HG03025 (cell line): Measurements from ENCODE around the gene PTPRM.

Experiments
- ATAC-seq: cut with Tn5 transposase; IDR thresholded peaks from one replicate; pipeline ENCODE4 v1.9.1; 2021; ENCODE audit warnings: mild to moderate bottlenecking, moderate library complexity; ENCODE audit not compliant: unreplicated experiment, low FRiP score

The PTPRM gene

DNA sequence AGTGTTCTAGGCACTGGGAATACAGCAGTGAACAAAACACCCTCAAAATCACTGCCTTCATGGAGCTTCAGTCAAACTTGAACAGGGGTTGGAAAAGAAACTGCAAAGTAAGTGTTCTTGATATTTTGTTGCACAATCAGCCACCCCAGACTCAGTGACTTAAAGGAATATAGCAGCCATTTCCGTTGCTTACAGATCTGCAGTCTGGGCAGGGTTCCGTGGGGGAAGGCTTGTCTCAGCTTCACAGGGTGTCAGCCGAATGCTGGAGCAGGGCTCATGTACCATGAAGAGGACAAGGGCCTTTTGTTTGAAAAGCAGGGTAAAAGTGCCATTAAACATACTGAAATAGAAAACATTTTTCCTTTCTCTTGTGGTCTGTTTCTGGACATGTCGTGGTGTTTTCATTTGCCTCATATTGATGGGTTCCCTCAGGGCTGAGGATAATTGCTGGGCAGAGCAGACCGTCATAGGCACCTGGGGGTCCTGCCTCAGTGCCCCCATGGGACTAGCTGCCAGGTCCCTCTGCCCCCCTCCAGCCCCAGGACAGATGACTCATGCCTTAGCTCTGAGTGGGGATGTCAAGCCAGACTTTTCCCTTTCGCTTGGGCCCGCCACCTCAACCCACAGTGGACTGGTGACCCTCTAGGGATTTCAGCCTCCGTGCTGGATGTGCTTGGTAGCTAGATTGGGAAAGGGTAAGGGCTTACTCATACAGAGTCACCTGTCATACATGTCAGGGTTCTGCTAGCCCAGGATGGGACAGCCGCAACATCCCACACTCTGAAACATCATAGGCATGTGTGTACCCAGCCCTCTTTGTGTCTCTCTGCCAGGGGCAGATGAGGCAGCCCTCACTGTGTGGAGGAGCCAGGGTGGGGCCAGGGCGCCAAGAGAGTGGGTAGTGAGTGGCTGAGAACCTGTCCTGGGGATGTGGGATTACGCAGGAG lies 96.5 kb downstream of the PTPRM start:
- no peak for ATAC-seq

DNA sequence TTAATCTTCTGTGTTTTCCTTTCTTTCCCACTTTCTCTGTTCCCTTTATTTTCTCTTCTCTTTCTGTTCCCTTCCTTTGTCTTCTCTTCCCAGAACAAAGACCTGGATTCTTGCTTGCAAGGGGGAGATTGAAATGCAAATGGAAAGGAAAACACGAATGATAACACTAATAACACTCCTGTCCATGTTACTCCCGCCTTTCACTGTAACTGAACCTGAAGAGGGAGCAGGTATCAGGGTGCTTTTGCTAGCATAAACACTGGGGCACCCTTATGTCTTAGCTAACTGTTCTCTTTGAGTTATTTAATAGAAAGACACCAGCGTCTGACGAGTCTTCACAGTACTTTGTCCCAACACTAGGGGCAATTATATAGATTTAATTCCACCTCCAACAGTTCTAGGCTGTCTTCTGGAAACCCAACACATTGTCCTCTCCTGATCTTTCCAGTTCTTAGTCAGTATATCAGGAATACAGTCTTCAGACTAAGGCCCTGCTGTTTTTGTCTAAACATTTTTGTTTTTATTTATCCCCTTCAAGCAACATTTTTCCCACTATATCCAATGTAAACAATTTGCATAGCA lies 99.2 kb downstream of the PTPRM start:
- no peak for ATAC-seq

DNA sequence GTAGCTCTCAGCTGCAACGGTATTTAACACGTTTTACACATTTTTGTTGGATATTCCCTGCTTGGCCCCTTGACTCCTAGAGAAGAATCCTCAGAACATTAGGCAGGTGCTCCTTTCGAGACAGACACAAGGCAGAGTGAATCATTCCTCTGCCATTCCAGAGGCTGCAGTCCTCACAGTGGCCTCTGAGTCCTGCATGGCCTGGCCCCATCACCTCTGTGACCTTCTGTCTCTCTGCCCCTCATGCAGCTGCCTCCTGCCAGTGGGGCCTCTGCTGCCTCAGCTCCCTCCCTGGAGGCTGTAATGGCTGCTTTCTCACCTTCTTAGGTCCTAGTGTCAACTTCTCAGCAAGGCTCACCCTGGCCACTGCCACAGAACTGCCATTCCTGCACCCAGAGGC lies 101.3 kb downstream of the PTPRM start:
- no peak for ATAC-seq

DNA sequence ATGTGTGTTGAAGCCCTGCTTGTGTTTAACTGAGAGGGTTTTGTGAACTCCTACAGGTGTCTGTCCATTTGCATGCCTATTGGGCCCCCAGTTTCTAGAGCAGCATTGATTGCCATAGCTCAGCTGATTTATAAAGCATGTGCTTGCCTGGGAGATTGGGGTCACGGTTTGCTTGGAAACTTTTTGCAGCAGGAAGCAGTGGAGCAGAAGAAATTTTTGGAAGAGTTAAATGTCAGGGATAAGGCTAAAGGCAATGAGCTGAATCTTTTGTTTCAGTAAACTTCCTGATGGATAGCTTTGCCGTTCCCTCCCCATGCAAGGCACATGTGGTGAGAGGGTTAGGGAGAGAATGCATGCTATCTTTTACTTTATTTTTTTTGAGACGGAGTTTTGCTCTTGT lies 102.2 kb downstream of the PTPRM start:
- no peak for ATAC-seq

DNA sequence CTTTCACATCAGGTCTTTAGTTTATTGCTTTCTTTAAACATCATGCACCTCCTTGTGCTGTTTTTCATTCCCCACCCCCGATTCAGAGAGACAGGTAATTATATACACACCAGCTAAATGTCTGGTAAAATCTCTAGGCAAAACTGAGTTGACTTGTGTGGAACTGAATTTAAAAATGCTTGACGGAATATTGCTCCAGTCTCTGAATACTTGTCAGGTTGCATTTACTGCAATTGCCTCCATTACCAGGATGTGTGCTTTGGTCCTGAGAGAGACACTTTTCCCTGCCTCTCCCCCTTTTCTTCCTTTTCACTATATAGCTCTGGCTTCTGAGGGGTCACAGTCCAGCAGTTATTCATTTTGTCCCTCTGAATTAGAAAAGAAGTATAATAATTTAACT lies 104.0 kb downstream of the PTPRM start:
- ATAC-seq, result no peak

DNA sequence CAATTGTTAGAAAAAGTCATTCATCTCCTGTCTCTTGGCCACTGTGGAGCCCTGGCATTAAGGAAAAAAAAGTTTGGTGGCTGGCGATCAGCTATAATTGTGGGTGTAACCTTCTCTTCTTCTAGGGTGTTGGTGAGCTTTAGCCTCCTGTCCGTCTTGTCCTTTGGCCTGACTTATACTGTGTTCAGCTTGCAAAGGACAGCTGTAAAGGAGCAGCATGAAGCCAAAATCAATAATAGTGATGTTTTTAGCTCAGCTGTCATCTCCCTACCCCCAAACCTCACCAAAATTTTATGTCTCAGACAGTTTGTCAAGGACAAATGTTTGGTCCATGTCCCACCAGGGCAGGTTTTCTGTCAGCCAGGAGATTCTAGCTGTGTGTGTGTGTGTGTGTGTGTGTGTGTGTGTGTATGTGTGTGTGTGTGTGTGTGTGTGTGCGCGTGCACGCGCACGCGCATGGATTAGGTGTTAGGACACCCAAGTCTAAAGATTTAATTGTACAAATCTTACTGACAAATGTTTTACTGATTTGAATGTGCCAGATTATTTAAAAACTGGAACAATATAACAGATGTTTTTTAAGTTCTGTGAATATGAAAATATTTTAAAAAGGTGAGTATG lies 109.2 kb downstream of the PTPRM start:
- ATAC-seq, result no peak

DNA sequence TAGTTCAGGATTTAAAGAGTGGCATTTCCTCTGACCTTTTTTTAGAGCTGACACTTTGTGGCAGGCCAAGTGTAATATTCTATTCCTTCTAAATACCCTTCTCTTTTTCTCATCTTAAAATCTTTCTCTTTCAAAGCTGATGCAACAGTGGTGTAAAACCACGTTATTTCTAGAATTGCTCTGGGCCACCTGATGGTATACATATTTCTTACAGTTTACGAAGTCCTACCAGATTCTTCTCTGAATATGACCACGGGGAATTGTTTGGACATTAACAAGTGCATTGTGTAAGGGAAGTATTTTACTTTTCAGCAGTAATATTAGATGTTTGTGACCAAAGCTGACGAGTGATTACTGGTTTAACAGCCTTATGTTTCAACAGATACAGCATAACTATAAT lies 109.9 kb downstream of the PTPRM start:
- no peak for ATAC-seq

DNA sequence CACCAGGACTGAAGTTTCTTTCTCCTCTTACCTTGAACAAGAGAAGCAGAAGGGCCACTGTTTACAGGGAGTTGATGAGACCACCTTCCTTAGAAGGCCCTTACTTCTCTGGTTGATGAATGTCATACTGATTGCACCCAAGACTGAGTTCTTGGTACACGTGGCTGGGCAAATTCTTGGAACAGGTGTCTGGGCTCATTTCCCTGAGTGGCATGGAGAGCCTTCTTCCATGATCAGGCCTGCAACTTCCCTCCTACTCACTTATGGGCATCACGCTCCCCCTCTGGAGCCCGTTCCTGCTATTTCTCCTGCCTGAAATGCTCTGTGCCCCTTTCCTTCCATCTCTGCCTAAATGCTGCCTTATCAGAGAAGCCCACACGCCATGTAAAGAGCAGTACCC lies 110.3 kb downstream of the PTPRM start:
- no peak for ATAC-seq

DNA sequence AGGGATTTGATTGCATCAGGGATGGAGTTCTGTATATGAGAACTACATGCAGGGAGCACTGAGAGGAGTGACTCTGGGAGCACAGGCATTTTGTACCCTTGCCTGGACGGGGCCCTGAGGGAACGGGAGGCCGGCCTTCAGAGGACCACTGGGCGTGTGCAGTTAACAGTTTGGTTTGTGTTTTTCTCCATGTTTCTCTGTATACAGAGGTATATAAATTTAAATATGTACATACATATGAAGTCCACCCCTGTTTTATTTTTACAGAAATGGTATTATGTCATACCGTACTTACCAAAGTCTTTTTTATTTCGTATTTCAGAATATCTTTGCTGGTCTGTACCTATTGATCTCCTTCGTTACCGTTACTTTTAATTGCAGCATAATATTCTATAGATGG lies 111.3 kb downstream of the PTPRM start:
- ATAC-seq, result no peak

DNA sequence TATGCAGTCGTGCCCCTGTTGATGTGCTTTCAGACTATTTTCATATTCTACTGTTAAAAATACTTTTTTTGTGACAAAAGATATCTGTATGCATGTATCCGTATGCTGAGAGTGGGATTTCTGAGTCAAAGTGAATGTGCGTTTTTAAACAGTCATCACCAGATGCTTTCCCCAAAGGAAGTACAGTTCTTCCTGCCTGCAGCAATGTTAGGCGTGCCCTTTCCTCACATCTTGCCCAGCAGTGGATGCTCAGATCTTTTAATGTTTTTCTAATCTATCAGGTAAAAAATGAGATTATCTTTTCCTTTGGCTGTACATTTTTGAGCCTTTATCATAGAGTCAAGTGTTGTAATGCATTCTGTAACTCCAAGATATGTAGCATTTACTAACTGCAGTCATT lies 111.7 kb downstream of the PTPRM start:
- ATAC-seq, result no peak

DNA sequence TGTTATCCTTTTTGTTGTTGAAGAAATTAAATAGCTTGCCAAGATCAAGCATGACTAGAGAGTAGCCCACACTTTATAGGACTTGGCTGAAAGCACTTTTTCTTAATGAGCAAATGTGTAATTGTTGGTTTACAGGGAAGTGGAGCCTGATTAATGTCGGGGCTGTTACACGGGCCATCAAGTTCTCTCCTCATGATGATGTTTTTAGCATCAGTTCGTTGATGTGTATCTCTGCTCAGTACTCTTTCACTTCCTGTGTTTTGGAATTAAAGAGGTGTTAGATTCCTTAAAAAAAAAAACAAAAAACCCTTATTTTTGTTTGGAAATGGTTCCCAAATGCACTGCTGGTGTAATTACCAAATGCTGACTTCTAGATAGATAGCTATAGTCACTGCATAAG lies 114.2 kb downstream of the PTPRM start:
- ATAC-seq, result no peak

DNA sequence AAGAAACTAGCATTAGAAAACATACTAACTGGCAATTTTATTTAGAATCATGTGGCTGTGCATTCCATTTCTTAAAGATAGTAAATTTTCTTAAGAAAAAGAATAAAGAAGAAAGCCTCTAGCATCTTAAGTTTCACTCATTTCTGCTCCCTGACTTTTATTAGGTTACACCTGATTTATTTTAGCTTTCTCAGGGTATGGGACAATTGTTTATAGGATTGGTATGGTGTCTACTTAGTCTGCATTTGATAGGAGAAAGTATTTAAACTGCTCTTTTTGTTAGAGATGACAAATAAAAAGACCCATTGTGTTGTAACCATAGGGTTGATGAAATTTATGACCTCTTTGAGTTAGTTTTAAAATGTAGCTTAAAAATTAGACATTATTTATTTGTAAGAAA lies 115.2 kb downstream of the PTPRM start:
- ATAC-seq, result no peak

DNA sequence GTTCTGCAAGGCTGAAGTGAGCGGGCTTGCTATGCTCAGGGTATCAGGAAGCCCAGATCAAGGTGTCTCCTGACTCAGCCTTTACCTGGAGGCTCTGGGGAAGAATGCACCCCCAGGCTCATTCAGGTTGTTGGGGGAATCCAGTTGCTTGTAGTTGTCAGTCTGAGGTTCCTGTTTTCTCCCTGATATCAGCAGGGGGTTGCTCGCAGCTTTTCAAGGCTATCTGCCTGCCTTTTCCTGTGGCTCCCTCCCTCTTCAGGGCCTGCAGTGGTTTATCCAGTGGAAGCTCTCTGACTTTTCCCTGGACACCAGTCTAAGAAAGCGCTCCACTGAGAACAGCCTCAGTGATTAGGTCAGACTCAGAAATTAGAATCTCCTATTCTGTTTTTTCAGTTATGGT lies 116.6 kb downstream of the PTPRM start:
- ATAC-seq, result no peak

DNA sequence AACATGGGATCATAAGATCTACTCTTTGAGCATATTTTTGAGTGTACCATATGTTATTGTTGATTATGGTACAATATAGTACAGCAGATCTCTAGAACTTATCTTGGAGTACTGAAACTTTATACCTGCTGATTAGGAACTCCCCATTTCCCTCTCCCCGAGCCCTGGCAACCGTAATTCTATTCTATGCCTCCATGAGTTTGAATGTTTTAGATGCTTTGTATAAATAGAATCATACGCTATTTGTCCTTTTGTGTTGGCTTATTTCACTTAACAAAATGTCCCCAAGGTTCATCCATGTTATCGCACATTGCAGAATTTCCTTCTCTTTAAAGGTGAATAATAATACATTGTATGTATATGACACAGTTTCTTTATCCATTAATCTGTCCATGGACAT lies 117.2 kb downstream of the PTPRM start:
- no peak for ATAC-seq

DNA sequence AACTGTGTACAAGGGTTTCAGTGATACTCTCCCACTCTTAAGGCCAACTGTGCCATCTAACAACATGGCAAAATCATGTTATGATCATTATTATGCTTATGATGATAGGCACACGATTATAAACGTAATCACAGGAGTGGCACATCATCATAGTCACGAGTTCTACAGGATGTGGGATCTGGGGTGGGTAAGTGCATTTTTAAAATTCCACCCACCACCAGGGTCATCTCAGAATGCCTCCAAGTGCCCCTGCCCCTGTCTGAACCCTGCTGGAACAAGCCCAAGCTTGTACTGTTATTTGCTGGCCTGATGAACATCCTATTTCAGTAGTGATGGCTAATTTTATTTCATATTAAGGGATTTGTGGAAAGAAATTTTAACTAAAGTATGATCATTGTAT lies 117.8 kb downstream of the PTPRM start:
- no peak for ATAC-seq

DNA sequence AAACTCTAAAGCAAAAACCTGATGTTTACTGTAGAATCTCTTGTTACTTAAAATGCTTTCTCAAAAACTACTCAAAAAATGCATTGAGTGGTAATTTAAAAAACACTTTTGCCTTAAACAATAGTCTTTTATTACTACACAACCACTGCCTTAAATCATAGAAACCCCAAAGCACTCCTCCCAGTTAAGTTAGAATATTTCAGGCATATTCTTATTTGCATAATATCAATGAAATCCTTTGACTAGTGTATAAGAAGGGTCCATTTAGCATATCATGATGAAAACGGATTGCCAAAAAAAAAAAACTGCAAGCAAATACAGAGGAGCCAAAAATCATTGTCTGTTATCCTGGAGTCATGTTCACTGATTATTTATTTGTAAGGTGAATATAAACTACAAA lies 119.2 kb downstream of the PTPRM start:
- ATAC-seq, result no peak

DNA sequence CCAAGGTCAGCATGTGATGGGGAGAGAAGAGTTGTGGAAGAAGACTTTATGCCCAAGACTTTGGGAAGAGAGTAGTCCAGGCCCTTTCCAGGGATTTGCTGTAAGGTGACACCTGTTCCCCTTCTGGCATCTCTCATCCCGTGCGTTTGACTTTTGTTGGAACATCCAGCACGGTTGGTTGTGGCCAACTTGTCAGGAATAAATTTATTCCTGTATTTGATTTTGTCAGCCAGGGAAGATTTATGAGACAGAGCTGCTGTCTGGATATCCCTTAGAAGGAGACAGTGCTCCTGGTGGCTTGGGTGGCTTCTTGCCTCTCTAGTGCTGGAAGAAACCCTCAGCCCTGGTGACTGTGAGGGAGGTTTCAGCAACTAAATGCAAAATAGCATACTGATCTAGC lies 121.5 kb downstream of the PTPRM start:
- ATAC-seq, result no peak

DNA sequence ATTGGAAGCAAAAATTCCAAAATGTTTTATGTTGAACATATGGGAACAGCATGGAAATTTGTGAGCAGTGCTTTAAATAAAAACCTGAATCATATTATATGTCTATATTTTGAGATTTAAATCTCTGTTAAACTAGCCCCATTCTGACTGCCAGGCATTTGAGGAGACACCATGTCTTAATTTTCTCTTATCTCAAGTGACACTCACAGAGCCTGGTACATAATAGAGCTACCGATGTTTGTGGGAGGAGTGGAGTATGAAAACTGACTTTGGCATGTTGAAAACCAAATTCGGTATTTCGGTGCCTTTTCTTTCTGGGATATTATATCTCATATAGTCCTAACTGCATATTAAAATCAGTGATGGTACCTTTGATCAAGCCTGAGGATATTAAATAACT lies 124.1 kb downstream of the PTPRM start:
- ATAC-seq, result no peak

DNA sequence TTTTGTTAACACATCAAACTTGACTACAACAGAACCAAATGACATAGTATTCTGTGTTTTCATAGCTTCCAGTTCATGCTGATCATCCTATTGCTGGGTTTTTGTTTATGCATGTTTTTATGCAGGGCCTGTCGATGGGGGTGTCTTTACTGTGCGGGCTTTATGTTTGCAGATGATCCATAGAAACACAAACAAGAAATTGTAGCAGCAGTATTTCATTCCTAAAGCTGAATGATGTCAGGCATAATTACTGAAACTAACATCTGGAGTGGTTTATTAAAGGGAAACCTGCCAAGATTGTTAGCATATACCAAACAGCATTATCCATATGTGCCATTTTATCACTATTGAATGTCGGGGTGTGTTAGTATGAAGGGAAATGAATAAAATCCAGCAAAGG lies 129.7 kb downstream of the PTPRM start:
- ATAC-seq, result no peak

DNA sequence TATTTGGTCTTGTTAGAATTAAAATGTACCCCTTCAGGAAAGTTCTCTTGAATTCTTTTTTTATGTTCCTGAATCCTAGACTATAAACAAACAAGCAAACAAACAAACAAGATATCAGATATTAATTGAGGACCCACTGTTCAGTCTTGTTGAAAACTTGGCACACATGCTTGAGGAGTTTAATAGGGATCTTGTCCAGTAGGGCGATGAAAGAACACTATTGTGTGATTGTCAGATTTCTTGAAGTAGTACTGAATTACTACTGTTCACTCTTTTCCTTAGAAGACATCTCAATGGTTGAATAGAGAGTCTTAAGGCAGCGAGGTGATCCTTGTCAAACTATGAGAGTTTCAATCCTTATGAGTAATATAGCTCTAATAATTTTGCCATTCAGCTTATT lies 130.2 kb downstream of the PTPRM start:
- ATAC-seq, result no peak

DNA sequence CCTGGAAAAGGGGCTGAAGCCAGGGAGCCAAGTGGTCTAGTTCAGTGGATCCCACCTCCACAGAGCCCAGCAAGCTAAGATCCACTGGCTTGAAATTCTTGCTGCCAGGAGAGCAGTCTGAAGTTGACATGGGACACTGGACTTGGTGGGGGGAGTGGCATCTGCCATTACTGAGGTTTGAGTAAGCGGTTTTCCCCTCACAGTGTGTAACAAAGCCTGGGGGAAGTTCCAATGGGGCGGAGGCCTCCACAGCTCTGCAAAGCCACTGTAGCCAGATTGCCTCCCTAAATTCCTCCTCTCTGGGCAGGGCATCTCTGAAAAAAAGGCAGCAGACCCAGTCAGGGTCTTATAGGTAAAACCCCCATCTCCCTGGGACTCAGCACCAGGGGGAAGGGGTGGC lies 144.4 kb downstream of the PTPRM start:
- ATAC-seq, result no peak

DNA sequence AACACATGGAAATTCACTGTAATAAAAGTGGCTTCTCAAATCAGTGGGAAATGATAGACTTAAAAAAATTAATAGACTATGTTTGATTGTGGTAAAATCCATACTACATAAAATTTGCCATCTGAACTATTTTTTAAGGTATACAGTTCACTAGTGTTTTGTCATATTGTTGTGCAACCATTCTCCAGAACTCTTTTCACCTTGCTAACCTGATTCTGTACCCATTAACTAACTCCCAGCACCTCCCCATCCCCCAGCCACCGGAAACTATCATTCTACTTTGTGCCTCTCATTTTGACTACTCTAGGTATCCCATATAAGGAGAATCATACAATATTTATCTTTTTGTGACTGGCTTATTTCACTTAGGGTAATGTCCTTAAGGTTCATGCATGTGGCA lies 153.3 kb downstream of the PTPRM start:
- no peak for ATAC-seq
